ENCODE measurements around the gene PTDSS2. TPM values are rescaled to one million over a fixed set of nuclear protein-coding genes. Genes with fewer than 3 reads are reported as not detected.

The PTDSS2 gene
- total and polyA plus RNA-seq, 11 donors, result 20.3 to 43.0 (median 25.7) TPM

DNA sequence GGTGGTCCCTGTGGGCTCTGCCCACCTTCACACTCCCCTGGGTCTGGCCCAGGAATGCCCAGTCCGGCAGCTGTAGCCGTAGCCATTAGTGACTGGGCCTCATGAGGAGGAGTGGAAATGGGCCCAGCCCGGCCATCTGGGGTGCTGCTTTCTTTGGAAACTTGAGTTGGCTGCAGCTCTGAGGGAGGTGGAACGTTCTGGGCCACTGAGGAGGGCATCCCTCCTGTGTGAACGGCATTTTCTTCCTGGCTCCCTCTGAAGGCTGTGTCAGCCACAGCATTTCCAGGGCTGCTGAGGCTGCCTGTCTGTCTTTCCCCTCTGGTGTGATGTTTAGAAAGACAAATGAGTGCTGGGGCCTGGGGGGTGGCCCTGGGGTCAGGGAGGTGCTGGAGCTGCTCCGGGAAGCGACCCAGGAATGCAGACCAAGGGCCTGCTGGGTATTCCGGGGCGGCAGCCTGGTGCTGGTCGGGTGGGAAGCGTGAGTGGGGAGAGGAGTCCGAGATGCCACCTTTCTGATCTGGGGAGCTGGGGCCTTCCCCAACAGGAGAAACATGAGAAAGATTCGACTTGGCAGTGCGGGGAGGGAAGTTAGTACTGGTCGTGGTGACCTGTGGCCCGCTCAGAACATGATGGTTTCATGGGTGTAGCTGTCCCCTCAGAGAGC is 27.1 kb downstream of the PTDSS2 start:
- no peak for ATAC-seq
- peaks cover 0 to 7% (median 0%) of the 10 kb centered on the region in 9 donors for H3K36me3 ChIP-seq
- WGBS, 4 donors, result 80 to 88% (median 83%) methylated on average over 15 to 16 of the region's 16 CpGs
- no peak overlapping the region for H3K4me3 ChIP-seq
- no peak overlapping the region for H3K27ac ChIP-seq
- H3K9me3 ChIP-seq, result no peaks in the 10 kb centered on the region
- TF ChIP-seq POLR2A (IDR thresholded peaks at IDR 0.05), result no peak
- TF ChIP-seq, protein P1, sequence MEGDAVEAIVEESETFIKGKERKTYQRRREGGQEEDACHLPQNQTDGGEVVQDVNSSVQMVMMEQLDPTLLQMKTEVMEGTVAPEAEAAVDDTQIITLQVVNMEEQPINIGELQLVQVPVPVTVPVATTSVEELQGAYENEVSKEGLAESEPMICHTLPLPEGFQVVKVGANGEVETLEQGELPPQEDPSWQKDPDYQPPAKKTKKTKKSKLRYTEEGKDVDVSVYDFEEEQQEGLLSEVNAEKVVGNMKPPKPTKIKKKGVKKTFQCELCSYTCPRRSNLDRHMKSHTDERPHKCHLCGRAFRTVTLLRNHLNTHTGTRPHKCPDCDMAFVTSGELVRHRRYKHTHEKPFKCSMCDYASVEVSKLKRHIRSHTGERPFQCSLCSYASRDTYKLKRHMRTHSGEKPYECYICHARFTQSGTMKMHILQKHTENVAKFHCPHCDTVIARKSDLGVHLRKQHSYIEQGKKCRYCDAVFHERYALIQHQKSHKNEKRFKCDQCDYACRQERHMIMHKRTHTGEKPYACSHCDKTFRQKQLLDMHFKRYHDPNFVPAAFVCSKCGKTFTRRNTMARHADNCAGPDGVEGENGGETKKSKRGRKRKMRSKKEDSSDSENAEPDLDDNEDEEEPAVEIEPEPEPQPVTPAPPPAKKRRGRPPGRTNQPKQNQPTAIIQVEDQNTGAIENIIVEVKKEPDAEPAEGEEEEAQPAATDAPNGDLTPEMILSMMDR (IDR thresholded peaks at IDR 0.05), result no peak
- no peaks in the 10 kb centered on the region for H3K27me3 ChIP-seq
- H3K4me1 ChIP-seq, result no peaks in the 10 kb centered on the region
- DNase-seq, result peak in 2 of 5 donors; percentile 15 to 47
- intact Hi-C loops (cut with DNase I), result no loop called here

DNA sequence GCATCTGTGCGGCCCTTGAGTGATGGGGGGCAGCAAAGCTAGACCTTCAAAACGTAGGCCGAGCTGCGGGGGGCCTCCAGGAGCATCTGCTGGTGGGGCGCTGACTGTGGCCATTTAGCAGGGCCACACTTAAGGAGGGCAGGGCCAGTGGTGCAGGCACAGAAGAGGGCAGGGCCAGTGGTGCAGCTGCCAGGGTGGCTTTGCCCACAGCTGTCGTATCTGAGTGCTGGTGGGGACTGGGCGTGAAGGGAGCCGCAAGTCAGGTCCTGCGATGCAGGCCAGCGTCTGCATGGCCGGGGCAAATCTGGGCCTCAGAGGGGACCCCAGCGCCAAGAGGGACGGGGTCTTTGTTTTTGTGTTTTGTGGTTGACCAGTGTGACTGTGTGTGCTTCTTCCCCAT is 29.2 kb downstream of the PTDSS2 start:
- Histone ChIP-seq H3K36me3 (peaks cover 0 to 7% (median 0%) of the 10 kb centered on the region in 9 donors), H3K4me1 (no peaks in the 10 kb centered on the region), H3K4me3 (no peak overlapping the region), H3K27ac (no peak overlapping the region), H3K9me3 (no peaks in the 10 kb centered on the region), H3K27me3 (no peaks in the 10 kb centered on the region)
- TF ChIP-seq, protein P1 (IDR thresholded peaks at IDR 0.05), result no peak
- no peak for TF ChIP-seq POLR2A (IDR thresholded peaks at IDR 0.05)
- peak in 2 of 5 donors; percentile 8 to 28 for DNase-seq
- intact Hi-C loops (cut with DNase I), result no loop called here
- no peak for ATAC-seq
- 94 to 98% (median 96%) methylated on average over 10 to 13 of the region's 13 CpGs for WGBS, 4 donors

DNA sequence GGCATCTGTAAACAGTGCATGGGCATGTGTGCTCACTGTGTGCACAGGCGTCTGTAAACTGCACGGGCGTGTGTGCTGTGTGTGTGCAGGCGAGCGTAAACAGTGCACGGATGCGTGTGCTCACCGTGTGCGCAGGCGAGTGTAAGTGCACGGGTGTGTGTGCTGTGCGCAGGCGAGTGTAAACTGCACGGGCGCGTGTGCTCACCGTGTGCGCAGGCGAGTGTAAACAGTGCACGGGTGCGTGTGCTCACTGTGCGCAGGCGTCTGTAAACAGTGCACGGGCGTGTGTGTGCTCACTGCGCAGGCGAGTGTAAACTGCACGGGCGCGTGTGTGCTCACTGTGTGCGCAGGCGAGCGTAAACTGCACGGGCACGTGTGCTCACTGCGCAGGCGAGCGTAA is 34.5 kb downstream of the PTDSS2 start:
- Histone ChIP-seq H3K36me3 (peaks cover 0 to 27% (median 6%) of the 10 kb centered on the region in 9 donors), H3K27me3 (no peaks in the 10 kb centered on the region), H3K4me3 (no peak overlapping the region), H3K9me3 (no peaks in the 10 kb centered on the region), H3K4me1 (no peaks in the 10 kb centered on the region), H3K27ac (no peak overlapping the region)
- ATAC-seq (peak in 1 of 4 donors; percentile 20), DNase-seq (peak in 1 of 5 donors; percentile 13)
- intact Hi-C loops (cut with DNase I), result no loop called here
- TF ChIP-seq POLR2A (IDR thresholded peaks at IDR 0.05), result no peak
- TF ChIP-seq, protein P1 (IDR thresholded peaks at IDR 0.05), result no peak
- WGBS, 4 donors, result 93 to 98% (median 96%) methylated on average over 38 of the region's 38 CpGs

DNA sequence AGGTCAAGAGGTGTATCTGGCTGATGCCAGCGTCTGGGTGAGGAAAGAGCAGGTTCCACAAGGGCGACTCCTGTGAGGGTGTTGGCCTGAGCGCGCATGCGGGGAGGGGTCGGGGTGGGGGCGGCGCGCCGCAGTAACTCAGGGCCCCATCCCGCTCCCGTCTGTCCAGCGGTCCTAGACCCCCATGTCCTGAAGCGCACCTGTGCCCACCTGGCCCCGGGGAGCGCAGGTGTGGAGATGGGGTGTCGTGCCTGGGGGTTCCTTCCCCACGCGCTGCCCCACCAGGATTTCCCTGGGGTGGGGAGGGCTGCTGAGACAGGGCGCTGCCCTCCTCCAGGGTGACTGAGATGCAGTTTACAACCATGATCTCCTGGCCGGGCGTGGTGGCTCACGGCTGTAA is 36.1 kb downstream of the PTDSS2 start:
- Histone ChIP-seq H3K4me3 (no peak overlapping the region), H3K9me3 (no peaks in the 10 kb centered on the region), H3K4me1 (no peaks in the 10 kb centered on the region), H3K36me3 (peaks cover 0 to 39% (median 15%) of the 10 kb centered on the region in 9 donors), H3K27me3 (no peaks in the 10 kb centered on the region), H3K27ac (no peak overlapping the region)
- ATAC-seq (no peak), DNase-seq (peak in 2 of 5 donors; percentile 17 to 43)
- WGBS, 4 donors, result 97 to 100% (median 98%) methylated on average over 6 to 23 of the region's 23 CpGs
- TF ChIP-seq, protein P1 (IDR thresholded peaks at IDR 0.05), result no peak
- TF ChIP-seq POLR2A (IDR thresholded peaks at IDR 0.05), result no peak
- intact Hi-C loops (cut with DNase I), result no loop called here

Data from heart left ventricle (tissue), 16 donors.